ENCODE data around the gene POU2AF1.

GRCh38 chr11:111414936-111415335 is 35.9 kb upstream of the POU2AF1 start:
- no peak for TF ChIP-seq CTCF (IDR thresholded peaks at IDR 0.05)
- TF ChIP-seq POLR2A (IDR thresholded peaks at IDR 0.05) = no peak
- TF ChIP-seq EP300 (IDR thresholded peaks at IDR 0.05) = no peak

Data from tibial nerve (tissue), 4 donors.